Activated CD4-positive, alpha-beta T cell treated with anti-CD3 and anti-CD28 coated beads, Interleukin-2, amount 50 U/mL, for 16 hours (primary cell): ENCODE measurements around the gene BTBD9.
"Not testable (repeated sequence)": the region's sequence is repeated elsewhere in the genome, so short reads cannot be mapped to it uniquely, and the experiment has no call there.

Experiments
- DNase-seq: peaks from one replicate; pipeline ENCODE4 v3.0.0-alpha.2; 2020

The BTBD9 gene

GRCh38 chr6:38370653-38371601, 268.8 kb downstream of the BTBD9 start:
- no peak for DNase-seq

DNA sequence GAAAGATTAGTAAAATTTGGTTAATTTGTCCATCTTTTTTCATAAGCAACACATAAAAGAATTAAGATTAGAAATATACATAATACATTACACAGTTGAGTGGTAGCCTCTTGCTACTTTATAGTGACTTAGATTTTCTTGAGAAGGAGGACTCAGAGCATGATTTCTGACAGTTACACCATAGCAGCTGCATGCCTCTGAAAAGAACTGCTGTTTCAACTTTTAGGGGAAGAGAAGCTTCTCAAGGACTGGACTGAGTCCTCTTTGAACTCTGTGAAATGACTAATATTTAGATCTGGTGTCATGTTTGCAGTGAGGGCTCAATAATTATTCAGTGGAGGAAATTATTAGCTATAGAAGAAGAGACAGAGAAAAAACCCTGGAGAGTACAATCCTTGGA, 272.5 kb downstream of the BTBD9 start:
- DNase-seq: no peak

DNA sequence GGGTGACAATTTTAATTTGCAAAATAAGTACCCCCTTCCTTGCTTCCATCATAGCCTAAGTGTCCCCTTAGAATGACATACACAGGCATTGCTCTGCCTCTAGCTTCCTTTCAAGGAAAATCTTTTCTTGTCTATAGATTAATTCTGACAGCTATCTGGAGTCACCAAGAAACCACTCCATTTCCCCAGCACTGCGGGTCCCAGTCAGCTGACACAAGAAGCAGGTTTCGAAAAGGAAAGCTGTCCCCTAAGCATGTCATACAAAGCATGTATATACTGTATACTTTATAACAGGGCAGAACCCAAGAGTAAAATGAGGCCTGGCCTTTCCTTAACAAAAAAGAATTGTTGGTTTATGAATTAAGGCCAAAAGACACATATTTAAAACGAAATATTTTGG, 273.5 kb downstream of the BTBD9 start:
- DNase-seq: no peak

GRCh38 chr6:38364775-38365174, 275.0 kb downstream of the BTBD9 start:
- DNase-seq: no peak

DNA sequence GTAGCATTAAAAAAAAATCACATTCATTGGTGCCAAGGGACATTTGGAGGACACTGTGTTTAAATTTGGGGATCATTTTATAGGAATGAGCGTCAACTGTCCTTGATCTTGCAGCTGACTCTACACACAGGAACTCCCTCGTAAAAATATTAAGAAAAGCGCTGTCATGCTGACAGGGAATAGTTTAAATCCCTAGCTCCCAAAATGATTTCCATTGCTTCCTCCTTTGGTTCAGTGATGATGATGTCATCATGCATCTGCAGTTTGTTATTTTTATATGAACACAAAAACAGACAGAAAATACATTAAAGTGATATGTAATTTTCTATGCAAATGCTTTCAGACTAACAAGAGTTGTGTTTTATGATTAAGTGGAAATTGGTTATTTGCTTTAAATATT, 275.6 kb downstream of the BTBD9 start:
- no peak for DNase-seq

GRCh38 chr6:38355519-38355918, 284.2 kb downstream of the BTBD9 start:
- peak; percentile 6 for DNase-seq

GRCh38 chr6:38354905-38355304, 284.8 kb downstream of the BTBD9 start:
- peak; percentile 75 for DNase-seq

GRCh38 chr6:38354037-38354381, 285.7 kb downstream of the BTBD9 start:
- no peak for DNase-seq

DNA sequence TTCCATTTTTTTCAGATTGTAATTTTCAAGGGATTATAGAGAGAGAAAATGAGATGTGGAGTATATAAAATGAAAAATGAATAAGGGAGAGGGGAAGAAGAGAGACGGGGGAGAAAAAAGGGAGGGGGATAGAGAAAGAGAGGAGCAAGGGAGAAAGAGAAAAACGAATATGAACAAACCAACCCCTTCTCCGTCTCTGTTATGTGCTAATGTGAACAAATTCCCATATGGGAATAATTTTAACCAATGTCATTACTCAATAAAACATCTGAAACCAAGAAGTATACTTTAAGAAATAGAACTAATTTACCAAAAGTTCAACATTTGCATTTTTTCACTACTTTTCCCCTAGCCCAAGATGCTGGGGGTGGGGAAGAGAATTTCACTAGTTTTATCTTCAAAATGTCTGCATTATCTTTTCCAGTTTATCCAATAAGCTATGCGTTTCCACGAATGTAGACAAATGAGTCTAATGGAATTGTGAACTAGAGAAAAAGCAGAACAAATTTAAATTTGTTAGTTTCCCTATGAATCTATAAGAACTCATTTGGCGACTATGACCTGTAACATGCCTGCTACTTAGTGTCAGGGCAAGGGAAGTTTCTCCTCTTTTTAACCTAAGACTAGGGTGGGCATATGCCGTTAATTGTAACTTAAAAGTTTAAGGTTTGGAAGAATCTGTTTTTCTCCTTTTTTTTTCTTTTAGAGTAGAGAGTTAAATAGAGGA, 286.3 kb downstream of the BTBD9 start:
- peak; percentile 5 for DNase-seq

DNA sequence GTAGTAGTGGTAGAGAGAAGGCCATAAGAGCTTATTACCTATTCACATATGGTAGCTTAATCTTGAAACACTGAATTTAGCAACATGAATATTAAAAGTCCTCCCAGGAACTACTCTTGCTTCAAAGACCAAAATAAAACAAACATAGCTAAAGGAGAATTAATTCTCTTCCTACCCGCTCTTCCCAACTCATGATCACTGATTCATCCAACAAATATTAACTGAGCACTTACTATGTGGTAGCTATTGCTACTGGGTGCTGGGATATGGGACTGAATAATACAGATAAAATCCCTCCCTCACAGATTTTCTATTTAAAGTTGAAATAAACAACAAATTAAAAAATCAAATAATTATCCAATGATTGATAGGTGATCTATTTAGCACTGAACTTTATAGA, 287.1 kb downstream of the BTBD9 start:
- DNase-seq: no peak

GRCh38 chr6:38350942-38351341, 288.8 kb downstream of the BTBD9 start:
- no peak for DNase-seq

DNA sequence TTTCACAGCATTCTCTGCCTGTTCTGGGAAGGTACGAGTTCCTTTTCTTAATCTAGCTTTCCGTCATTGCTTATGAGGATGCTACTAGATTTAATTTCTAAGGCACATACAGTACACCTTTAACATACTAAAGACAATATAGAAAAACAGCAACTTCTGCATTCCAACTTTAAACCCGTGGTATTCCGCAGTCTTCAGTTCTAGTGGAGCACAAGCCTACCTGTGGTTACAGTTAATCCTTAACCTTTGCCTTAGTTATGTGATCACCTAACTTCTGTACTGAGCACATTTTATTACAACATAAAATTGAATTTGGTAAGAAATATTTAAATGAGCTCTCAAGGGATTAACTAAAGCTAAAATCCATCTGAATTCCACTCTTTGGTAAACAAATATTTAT, 289.5 kb downstream of the BTBD9 start:
- DNase-seq: no peak

DNA sequence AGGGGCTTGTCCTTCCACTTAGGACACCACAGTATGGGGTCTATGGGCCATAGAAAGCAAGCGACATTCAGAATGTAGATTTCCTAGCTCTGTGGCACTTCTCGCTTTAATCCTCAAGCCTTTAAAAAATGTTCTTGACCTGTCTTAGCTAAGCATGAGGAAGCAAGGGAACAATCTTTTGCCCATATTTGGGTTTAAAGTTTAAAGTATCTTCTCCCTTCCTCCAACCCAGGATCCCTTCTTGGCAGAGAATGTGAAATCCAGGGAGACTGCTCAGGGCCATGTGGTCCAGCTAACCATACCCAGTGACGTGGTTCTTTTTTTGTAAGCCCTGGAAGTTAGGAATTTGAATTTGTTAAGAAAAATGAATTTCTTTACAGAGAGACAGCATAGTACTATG, 289.9 kb downstream of the BTBD9 start:
- no peak for DNase-seq

DNA sequence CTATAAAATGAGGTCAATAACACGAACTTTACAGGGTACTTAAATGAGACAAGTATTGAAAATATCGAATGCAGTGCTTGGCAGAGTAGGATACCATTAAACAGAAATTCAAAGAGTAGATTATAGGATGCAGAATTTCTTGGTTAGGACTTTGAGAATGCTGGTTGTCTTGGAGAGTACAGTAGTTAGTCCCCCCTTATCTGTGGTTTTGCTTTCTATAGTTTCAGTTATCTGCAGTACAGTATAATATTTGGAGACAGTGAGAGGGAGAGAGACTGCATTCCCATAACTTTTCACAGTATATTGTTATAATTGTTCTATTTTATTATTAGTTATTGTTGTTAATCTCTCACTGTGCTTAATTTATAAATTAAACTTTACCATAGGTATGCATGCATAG, 290.5 kb downstream of the BTBD9 start:
- no peak for DNase-seq

GRCh38 chr6:38348371-38348770, 291.4 kb downstream of the BTBD9 start:
- no peak for DNase-seq

DNA sequence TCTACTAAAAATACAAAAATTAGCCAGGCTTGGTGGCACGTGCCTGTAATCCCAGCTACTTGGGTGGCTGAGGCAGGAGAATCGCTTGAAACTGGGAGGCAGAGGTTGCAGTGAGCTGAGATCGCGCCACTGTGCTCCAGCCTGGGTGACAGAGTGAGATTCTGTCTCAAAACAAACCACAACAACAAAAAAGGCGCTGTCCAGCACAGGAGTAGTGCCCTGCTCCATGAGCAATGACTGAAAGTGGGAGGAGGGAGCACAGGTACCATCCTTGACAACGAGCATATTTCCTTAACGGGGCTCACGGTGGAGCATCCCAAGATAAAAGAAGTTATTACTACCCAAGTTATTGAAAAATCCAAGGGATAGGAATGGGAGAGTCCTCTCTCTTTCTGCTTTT, 291.9 kb downstream of the BTBD9 start:
- not testable (repeated sequence) for DNase-seq

DNA sequence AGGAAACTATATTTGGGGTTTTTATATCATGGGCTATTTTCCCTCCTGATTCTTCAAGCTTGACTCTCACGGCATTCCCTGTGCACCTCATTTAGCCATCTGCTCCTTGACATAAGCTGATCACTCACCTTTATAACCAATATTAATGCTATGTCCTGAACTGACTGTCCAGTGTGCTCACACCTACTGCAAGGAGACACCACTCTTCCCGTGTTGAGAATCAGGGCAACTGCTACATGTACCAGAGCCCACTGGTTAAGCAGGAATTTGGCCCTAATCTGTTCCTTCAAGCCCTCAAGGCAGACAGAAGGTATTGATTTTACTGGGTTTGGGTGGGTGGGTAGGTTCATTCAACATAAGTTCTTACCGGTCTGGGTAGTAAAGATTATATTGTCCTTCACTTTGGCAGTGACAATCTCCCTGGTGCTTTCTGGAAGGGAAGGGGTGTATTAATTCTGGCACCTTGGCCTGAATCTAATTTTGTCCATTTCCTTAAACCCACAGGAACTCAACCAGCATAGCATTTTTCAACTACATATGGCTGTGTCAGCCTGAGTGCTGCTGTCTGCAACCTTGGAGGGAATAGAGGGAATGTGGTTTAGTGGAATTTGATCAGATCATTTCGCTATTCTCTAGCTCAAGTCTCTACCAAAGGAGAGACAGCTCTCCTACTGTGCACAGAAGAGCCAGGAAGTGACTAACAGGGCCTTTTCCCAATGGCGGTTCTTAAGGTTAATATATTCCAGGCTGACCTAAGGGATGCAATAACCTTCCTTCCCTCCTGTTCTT, 293.2 kb downstream of the BTBD9 start:
- no peak for DNase-seq

DNA sequence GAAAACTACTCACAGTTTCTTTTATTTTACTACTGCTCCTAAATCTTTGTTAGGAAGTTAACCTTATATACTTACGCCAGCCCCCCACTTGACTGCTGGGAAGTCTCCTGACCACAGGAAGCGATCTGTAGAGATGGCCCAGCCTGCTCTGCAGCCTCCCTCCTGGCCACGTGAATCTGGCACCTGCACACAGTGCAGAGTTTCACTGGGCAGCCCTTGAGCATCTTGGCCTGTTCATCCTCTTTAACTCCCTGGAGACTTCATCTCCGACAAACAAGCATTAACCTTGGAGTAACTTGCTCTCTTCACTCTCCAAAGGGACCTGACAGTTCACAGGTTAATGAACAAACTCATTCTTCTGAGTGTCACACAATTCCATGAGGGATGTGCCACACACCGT, 294.1 kb downstream of the BTBD9 start:
- DNase-seq: no peak

- no peak for DNase-seq
Observed at GRCh38 chr6:38341496-38341895, 298.2 kb downstream of the BTBD9 start.

DNA sequence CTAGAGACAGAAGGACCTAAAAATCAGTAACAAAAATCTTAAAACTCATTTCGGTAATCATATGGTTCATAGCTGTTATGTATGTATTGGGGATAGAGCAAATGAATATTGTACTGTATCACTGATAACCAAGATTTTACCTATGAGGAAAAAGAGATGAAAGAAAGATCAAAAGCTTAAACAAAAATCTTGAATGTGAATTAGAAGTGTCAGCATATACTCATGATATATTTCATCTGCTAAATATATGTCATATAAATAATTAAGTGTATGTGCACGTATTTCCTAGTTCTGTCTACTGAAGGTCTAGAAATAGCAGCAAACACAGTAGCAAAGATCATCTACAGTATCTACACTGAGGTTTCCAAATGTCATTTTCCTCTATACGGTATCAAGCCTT, 299.8 kb downstream of the BTBD9 start:
- no peak for DNase-seq

GRCh38 chr6:38337819-38338465, 301.8 kb downstream of the BTBD9 start:
- DNase-seq: no peak

- DNase-seq: no peak
Observed at GRCh38 chr6:38336922-38337321, 302.8 kb downstream of the BTBD9 start.

- no peak for DNase-seq
Observed at GRCh38 chr6:38326837-38327236, 312.9 kb downstream of the BTBD9 start.
